Activated effector memory CD4-positive, alpha-beta T cell treated with anti-CD3 and anti-CD28 coated beads, Interleukin-2, amount 50 U/mL, for 16 hours (primary cell): Measurements from ENCODE around the gene EEF1G.
"Not testable (repeated sequence)": the region's sequence is repeated elsewhere in the genome, so short reads cannot be mapped to it uniquely, and the experiment has no call there.

ENCODE experiments used
- DNase-seq: peaks from one replicate; pipeline ENCODE4 v3.0.0-alpha.2; 2020

Gene EEF1G

GRCh38 chr11:62603072-62603408, 29.3 kb upstream of the EEF1G start:
- no peak for DNase-seq

DNA sequence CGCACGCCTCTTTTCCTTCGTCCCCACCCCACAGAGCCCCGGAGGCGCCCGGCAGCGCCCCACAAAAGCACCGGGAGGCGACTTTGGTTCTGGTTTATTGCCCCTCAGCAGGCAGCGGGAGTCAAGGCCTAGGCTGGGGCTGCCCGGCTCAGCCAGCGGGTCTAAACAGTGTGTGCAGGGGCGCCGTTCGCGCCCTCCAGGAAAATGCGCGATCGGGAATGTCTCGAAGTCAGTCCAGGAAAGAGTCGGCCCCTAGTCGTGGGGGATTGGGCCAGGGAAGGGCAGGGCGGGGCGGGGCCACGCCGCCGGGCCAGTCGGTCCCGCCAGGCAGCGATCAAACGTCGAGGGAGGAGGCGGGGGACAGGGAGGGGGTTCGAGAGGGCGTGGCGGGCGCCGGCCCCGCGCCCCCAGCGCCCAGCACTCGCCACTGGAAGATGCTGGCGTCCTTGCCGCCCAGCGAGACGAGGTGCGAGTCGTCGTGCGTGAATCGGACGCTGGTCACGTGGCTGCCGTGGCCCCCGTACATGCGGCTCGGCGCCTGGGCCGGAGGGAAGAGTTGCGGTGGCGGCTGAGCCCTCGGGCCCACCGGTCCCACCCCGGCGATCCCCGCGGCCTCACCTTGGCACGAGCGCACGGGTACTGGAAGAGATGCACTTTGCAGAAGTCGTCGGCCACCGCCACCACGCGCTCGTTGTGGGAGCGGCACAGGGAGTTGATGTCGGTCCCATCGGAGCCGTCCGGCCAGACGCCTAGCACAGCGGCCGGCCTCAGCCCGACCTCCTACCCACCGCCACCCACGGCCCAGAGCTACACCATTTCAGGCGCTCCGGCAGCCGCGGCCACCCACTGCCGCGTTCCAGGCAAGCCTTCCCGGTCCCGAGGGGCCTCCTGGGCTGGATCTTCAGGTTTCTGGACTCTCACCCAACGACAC, 28.7 kb upstream of the EEF1G start:
- peak; percentile 69 for DNase-seq

DNA sequence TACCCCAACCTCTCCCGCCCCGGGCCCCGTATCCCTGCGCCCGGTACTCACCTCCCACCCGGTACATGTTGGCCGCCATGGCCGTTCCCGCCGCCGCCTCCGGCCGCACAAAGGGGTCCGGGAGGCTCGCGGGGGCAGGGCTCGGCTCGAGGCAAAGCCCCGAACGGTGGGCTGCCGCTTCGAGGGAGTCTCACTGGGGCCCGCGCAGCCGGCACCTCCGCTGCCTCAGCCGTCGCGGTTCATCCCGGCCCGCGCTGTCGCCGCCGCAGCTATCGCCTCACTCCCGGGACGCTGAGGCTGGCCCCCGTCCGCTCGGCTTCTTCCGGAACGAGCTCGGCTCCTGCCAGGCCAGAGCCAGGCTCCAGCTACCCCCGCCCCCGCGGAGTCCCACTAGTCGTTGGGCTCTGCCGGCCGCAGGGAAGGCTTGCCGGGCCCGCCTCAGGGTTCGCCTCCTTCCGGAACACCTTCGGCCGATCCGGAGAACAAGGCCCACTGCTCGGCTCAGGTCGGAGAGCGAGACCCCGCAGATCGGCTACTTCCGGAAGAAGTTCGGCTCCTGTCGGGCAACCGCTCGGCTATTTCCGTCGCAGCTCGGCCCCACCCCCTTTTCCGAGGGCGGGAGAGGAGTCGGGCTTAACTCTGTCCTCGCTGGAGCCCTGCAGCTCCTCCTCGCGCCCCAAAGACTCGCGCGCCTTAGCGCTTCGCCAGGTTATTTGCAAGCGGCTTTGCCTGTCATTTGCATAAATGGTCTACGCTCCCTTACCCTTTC, 27.9 kb upstream of the EEF1G start, which contains the start of gene MTA2:
Gene MTA2 (minus strand): TSS at position 494 of the 769 bp plus-strand sequence. CDS start 415 bp downstream, at position 79.
- DNase-seq = peak; percentile 100

- peak; percentile 85 for DNase-seq
Measured at GRCh38 chr11:62601122-62601371, 27.4 kb upstream of the EEF1G start.

DNA sequence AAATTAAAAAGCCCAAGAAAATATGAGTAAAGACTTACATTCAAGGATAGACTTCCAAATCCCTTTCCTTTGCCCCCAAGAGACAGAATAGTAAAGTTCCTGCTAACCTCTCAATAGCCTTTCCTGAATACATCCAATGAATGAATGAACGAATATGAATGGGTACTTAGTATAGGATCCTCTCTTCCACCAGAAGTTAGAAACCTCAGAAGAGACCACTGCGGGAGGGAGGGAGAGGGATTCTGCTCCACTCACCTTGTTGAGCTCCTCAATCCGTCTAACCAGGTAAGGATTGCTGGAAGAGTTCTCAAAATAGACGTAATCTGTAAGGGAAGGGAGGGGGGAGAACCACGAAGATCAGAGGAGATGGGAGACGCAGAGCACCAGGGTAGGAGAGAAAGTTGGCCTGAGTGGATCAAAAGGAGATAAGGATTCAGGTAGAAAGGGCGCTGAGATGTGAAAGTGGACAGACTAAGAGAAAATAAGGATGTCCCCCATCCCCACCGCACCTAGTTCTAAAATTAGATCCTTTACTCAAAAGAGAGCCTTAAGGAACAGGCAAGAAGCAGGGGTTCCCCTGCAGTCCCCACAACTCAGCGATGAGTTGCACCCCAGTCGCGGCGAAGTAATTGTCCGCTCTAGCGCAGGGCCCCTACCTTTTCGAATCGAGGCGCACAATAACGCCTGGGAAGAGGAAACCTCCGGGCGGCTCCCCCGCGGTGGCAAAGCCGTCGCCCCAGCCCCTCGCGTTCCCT, 26.9 kb upstream of the EEF1G start:
- DNase-seq = no peak

DNA sequence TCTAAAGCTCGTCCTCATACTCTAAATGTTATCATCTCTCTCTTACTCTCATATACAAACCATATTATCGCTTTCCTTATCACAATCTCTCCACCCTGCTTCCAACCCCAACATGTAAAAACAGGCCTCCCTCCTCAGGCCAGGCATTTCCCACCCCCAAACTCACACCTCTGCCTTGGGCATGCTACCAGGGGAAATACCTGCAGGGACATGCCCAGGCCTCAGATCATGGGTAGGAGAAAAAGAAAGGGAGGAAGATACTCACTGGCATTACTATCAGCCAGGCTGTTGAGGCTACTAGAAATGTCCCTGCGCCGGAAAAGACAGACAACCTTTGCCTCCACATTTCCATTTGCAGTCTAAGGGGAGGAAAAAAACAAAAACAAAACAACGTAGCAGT, 26.2 kb upstream of the EEF1G start:
- peak; percentile 70 for DNase-seq

DNA sequence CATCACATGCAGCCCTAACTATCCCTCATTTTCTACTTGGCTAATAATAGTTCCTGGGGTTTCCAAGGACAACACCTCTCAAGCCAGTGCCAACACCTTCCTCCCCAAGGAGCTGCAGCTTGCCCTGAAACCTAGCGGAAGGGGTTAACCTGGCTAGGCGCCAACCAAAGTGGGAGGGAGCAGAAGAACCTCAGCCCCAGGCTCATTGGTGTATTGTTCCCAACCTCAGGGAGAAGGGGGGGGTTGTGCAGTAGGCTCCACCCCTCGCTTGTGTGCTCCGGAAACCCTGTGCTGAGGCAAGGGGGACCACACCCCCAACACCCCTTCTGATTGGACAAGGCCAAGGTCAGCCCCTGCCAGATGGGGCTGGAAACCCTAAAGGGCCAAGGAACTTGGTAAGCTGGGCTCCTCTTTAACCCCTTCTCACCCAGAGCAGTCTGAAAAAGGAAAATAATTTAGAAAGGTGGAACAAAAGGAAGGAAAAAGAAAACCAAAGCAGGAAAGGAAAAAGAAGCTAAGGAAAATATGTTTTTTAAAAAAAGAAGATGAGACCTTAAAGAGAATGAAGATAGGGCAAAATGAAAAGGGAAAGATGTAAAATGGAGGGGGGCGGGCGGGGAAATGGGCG, 25.5 kb upstream of the EEF1G start:
- peak; percentile 98 for DNase-seq

DNA sequence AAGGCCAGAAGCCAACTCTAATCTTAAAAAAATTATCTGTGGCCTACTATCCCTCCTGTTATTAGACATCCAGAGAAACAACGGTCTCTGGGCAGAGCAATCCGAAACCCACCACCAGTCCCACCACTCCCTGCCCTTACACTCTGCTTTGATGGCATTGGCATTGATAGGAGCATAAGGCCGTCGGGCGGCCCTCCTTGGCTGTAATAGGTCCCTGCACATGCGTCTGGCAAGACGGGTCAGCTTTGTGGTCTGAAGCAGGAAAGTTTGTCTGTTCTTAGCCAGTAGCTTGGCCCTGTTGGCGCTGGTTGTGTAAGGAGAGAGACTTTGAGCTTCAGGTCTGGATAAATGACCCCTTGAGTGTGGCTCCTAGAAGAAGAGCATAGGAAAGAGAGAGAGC, 21.4 kb upstream of the EEF1G start:
- DNase-seq = no peak

GRCh38 chr11:62593434-62594044, 19.8 kb upstream of the EEF1G start:
- DNase-seq = peak; percentile 92

DNA sequence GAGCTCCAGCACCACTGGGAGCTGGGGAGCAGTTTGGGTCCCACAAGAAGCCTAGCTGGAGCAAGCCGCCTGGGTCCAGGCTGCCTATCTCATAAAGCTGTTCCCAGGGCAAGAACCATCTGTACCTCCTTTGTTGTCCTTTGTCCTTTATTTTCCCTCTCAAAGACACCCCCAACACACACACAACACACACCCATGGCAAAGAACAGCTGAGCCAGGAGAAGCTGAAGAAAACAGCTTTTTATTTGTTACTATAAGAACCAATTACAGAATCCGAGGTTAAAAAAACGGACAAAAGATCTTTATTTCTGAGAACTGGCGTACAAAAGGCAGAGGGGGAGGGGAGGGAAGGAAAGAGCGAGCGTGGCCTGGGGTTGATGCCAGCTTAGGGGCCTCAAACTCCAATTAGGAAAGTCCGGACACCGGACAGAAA, 19.3 kb upstream of the EEF1G start:
- DNase-seq = no peak

- no peak for DNase-seq
Measured at GRCh38 chr11:62592146-62592815, 18.6 kb upstream of the EEF1G start.

DNA sequence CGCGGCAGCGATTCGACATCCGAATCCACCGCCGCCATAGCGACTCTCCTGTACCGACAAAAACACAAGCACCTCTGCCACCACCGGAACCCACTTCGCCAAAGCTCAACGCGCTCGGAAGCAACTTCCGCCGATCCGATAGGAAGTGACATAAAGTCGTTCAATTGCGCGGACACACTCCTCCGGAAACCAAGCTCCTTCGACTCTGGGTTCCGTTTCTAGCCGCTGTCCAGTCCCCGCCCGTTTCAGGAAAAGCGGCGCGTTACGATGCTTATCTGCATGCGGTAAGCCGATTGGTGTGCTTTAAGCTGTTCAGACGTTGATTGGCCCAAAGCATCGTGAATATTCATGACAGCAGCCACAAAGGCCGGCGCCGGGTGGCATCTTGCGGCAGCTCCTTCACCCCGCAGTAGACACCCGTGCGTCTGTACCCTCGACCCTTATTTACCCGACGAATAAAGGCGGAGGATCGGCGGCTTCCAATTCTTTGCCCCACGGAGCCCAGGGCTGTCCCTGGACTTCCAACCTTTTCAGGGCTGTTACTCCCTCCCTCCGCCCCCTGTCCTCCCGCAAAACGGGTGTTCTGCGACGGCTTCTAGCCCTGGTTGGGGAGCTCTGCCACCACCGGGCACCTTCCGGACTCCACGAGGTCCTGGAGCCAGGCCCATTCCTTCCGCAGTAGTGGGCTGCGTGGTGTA, 17.9 kb upstream of the EEF1G start, which contains the start of gene TUT1:
Gene TUT1 (minus strand): TSS at position 76 of the 698 bp plus-strand sequence. CDS start 38 bp downstream, at position 38.
- DNase-seq = peak; percentile 98

DNA sequence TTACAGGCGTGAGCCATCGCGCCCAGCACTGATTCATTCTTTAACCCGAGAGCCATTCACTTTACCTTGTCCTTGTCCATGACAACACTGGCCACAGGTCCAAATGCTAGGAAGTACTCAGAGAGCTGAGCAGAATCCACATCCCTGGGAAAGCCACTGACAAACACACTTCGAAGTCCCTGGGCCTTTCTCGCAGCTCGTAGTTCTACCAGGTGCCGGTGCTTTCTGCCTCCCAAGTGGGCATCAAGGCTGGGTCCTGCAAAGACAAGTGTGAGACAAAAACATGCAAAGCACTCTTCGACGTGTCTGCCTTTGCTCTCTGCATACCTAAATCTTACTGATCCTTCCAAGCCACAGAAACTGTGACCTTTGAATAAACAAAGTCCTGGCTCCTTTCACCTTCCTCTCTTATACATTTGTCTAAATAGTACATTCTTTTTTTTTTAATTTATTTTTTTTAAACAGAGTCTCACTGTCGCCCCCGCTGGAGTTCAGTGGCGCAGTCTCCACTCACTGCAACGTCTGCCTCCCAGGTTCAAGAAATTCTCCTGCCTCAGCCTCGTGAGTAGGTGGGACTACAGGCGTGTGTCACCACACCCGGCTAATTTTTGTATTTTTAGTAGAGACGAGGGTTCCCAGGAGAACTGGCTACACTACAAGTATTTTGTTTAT, 15.4 kb upstream of the EEF1G start:
- DNase-seq = no peak

- not testable (repeated sequence) for DNase-seq
Measured at GRCh38 chr11:62585356-62585755, 11.7 kb upstream of the EEF1G start.

DNA sequence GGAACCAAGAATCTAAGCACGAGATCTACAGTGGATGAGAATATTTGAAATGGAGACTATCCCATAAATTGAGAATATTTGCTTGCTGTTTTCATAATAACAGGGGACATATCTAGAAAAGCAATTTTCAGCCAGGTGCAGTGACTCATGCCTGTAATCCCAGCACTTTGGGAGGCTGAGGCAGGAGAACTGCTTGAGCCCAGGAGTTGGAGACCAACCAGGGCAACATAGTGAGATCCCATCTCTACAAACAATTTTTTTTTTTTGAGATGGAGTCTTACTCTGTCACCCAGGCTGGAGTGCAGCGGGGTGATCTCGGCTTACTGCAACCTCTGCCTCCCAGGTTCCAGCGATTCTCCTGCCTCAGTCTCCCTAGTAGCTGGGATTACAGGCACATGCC, 8.0 kb upstream of the EEF1G start:
- not testable (repeated sequence) for DNase-seq

- DNase-seq = no peak
Measured at GRCh38 chr11:62580959-62581715, 7.4 kb upstream of the EEF1G start.

DNA sequence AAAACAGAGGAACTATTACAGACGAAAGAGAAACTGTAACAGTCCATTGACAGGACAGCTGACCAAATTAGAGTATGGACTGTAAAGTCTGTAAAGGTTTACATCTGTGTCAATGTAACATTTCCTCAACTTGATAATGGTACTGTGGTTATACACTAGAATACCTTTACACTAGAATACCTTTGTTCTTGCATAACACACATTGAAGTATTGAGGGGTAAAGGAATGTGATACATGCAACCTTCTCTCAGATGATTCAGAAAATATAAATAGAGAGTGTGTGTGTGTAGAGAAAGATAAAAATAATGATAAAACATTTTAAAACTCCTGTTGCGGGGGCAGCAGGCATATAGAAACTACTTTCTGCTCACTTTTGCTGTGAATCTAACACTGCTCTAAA, 5.6 kb upstream of the EEF1G start:
- no peak for DNase-seq

DNA sequence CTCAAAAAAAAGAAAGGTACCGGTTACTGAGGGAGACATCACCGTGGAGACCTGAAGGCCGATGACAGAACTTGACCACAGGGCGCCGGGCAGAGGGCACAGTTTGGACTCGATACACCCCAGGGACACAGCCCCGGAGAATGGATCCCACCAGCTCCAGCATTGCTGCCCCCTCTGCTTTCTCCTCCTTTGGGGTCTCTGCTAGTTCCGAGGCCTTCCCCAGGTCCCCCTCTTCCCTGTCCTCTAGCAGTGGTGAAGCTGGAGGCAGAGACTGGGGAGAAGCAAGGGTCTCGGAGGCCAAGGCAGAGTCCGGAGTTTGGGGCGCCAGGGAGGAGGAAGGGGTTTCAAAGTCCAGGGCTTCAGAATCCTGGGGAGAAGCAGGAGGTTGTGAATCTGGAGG, 4.8 kb upstream of the EEF1G start:
- DNase-seq = no peak

DNA sequence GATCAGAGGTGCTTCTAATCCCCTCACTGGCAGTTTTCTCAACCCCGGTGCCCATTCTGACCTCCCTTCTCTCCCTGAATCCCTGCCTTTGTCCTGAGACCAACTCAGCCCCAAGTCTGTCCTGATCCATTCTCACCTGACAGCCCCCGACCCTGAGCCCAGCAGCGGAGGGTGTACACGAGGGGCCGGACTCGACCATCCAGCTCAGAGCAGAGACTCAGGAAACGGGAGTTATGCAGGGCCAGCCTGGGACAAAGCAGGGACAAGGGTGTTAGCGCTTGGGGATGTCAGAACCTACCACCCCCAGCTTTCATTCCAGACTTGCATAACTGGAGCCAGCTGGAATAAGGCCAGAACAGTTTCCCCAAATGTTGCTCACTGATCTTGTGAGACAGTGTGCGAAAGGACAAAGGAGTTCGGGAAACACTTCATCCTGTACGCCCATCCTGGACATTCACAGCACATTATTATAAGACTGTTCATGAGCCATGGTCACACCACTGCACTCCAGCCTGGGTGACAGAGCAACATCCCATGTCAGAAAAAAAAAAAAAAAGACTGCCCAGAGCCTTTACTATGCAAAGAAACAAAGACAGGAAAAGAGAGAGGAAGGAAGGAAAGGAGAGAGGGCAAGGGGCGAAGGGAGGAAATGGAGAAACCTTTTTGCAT, 3.5 kb upstream of the EEF1G start:
- DNase-seq = no peak
